Activated effector memory CD4-positive, alpha-beta T cell treated with Interleukin-2 at 50 U/mL for 16 hours (primary cell): ENCODE data around the gene SELPLG.
"Not testable (repeated sequence)": the region's sequence is repeated elsewhere in the genome, so short reads cannot be mapped to it uniquely, and the experiment has no call there.

Experiments
- DNase-seq: peaks from one replicate; pipeline ENCODE4 v3.0.0-alpha.2; 2020

Gene SELPLG

GRCh38 chr12:108602209-108602705 is 31.4 kb downstream of the SELPLG start:
- no peak for DNase-seq

GRCh38 chr12:108600702-108601007 is 33.0 kb downstream of the SELPLG start:
- DNase-seq: no peak

- DNase-seq: no peak
Observed at GRCh38 chr12:108599948-108600701, 33.6 kb downstream of the SELPLG start.

- no peak for DNase-seq
Observed at GRCh38 chr12:108599541-108599940, 34.2 kb downstream of the SELPLG start.

GRCh38 chr12:108598553-108599250 is 35.0 kb downstream of the SELPLG start:
- no peak for DNase-seq

- no peak for DNase-seq
Observed at GRCh38 chr12:108597559-108598471, 35.9 kb downstream of the SELPLG start, which contains the start of gene TMEM119. Gene TMEM119 (minus strand): TSS chr12:108598084. CDS start chr12:108592383, 5,701 bp downstream.

- no peak for DNase-seq
Observed at GRCh38 chr12:108596854-108597558, 36.7 kb downstream of the SELPLG start.

GRCh38 chr12:108595711-108596647 is 37.7 kb downstream of the SELPLG start:
- no peak for DNase-seq

GRCh38 chr12:108594960-108595710 is 38.6 kb downstream of the SELPLG start:
- DNase-seq: no peak

- DNase-seq: no peak
Observed at GRCh38 chr12:108594323-108594903, 39.3 kb downstream of the SELPLG start.

GRCh38 chr12:108592033-108592909 is 41.4 kb downstream of the SELPLG start:
- no peak for DNase-seq

- DNase-seq: no peak
Observed at GRCh38 chr12:108591267-108591980, 42.3 kb downstream of the SELPLG start.

GRCh38 chr12:108590463-108590862 is 43.2 kb downstream of the SELPLG start:
- not testable (repeated sequence) for DNase-seq

- no peak for DNase-seq
Observed at GRCh38 chr12:108589840-108590229, 43.9 kb downstream of the SELPLG start.

- DNase-seq: no peak
Observed at GRCh38 chr12:108589028-108589839, 44.5 kb downstream of the SELPLG start.

- DNase-seq: no peak
Observed at GRCh38 chr12:108587826-108588225, 45.9 kb downstream of the SELPLG start.

- DNase-seq: no peak
Observed at GRCh38 chr12:108586306-108586705, 47.4 kb downstream of the SELPLG start.

GRCh38 chr12:108585864-108586263 is 47.8 kb downstream of the SELPLG start:
- DNase-seq: no peak
